Panc1 (cell line): Measurements from ENCODE around the gene GPR82. TPM values are rescaled to one million over a fixed set of nuclear protein-coding genes. Genes with fewer than 3 reads are reported as not detected.

Experiments used
- ATAC-seq: fragments of 200-7000 bp; cut with Tn5 transposase; 2 replicates; pipeline ENCODE4 v1.9.1; 2020; ENCODE audit warnings: mild to moderate bottlenecking, moderate library complexity
- BruUV-seq: library from RNA; stranded (reverse); fragments of 400-500 nt; replicated peaks from 2 replicates; lab custom pipeline; 2021; lab: Mats Ljungman, UMichigan
- CTCF ChIA-PET: fragments of 300-600 bp; sonication (Branson Sonifier 250); formaldehyde crosslinking; loops from one replicate; lab custom pipeline; 2022; ENCODE audit warnings: antibody characterized with exemption; lab: Charles Lee
- POLR2A ChIA-PET: fragments of 300-600 bp; sonication (Branson Sonifier 250); formaldehyde crosslinking; loops from one replicate; lab custom pipeline; 2022; ENCODE audit warnings: antibody characterized with exemption; lab: Charles Lee
- DNase-seq: peaks from one replicate; pipeline ENCODE4 v3.0.0-alpha.2; 2010; ENCODE audit warnings: low read depth, low spot score
- H3K27ac ChIP-seq: 2 replicates; pipeline ENCODE4 v1.5.1; 2011; ENCODE audit warnings: mild to moderate bottlenecking, low read length, inconsistent platforms
- H3K27me3 ChIP-seq: fragments of 200-500 bp; sonication (Bioruptor generic); 2 replicates; pipeline ENCODE4 v1.6.0; 2014; ENCODE audit warnings: low read length, inconsistent platforms; ENCODE audit not compliant: control insufficient read depth, insufficient read depth
- H3K36me3 ChIP-seq: fragments of 200-500 bp; sonication (Bioruptor generic); 2 replicates; pipeline ENCODE4 v1.5.1; 2014; ENCODE audit warnings: inconsistent platforms, mild to moderate bottlenecking, low read length, moderate library complexity; ENCODE audit not compliant: control insufficient read depth, insufficient read depth
- H3K4me1 ChIP-seq: 2 replicates; pipeline ENCODE4 v1.5.1; 2011; ENCODE audit warnings: inconsistent platforms, mild to moderate bottlenecking, low read length, moderate library complexity; ENCODE audit not compliant: control insufficient read depth, insufficient read depth
- H3K4me3 ChIP-seq, 2 experiments: 2 replicates each; pipeline ENCODE4 v1.5.1; 2011 to 2012; ENCODE audit warnings: low read depth in 2 of 2, low read length in 2 of 2, mild to moderate bottlenecking in 2 of 2, inconsistent platforms in 1 of 2, moderate library complexity in 1 of 2
- H3K9me3 ChIP-seq: fragments of 200-500 bp; sonication (Bioruptor generic); 2 replicates; pipeline ENCODE4 v1.5.1; 2014; ENCODE audit warnings: low read depth, mild to moderate bottlenecking, inconsistent platforms, low read length, moderate library complexity; ENCODE audit not compliant: control insufficient read depth, insufficient read depth
- CTCF ChIP-seq: fragments of 450-650 bp; IDR thresholded peaks from 2 replicates; pipeline ENCODE4 v1.5.1; 2017; ENCODE audit warnings: mild to moderate bottlenecking
- POLR2AphosphoS5 ChIP-seq: IDR thresholded peaks from 2 replicates; pipeline ENCODE4 v1.6.1; 2012; ENCODE audit warnings: mild to moderate bottlenecking, low read depth, low read length, moderate library complexity
- SIN3A ChIP-seq: IDR thresholded peaks from 2 replicates; pipeline ENCODE4 v1.6.1; 2012; ENCODE audit warnings: low read depth, mild to moderate bottlenecking, low read length, moderate library complexity, borderline replicate concordance; ENCODE audit not compliant: insufficient read depth
- TCF7L2 ChIP-seq: IDR thresholded peaks from 2 replicates; pipeline ENCODE4 v1.6.1; 2011; ENCODE audit warnings: mild to moderate bottlenecking, low read depth, low read length, inconsistent platforms
- in situ Hi-C: cut with HindIII; loops from 2 replicates; pipeline ENCODE4 v1.10.0; 2016; ENCODE audit warnings: low sequenced_read_pairs, low pct_unique_long_range_greater_than_20kb
- intact Hi-C: fragments of 100-400 bp; cut with micrococcal nuclease; formaldehyde crosslinking; loops from one replicate; pipeline ENCODE4 v1.10.0; 2022; ENCODE audit not compliant: unreplicated experiment
- total RNA-seq: library from RNA; stranded (reverse); gene quantifications from one replicate; pipeline ENCODE4 v1.2.1, GENCODE V29; 2021; ENCODE audit not compliant: unreplicated experiment
- TF ChIP-seq, protein P1 (sequence below), 2 experiments: IDR thresholded peaks; 2 replicates each; pipeline ENCODE4 v1.6.1; 2011 to 2012; ENCODE audit warnings: low read depth in 2 of 2, control low read depth in 1 of 2, low read length in 1 of 2, mild to moderate bottlenecking in 1 of 2, moderate library complexity in 1 of 2; ENCODE audit not compliant: insufficient read depth in 1 of 2

Gene GPR82
- total RNA-seq, 1 experiment from 2014 or later, result not detected

DNA sequence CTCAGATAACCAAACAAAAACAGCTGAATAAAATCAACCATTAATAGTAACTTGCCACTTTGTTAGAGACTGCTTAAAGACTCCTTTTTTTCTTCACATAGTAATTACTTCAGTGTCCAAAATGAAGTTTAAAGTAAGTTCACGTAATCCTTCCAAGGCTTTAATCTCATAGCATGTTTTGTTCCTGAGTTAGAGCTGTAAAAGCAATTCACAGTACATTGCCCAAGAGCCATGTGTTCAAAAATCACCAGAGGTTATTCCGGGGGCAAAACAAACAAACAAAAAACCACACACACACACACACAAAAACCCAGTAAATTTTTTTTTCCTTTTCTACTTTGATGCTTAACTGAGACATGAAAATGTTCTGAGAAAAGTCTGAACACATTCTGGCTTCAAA is 6.1 kb downstream of the GPR82 start:
- ChIA-PET POLR2A (no interaction called here), CTCF (no interaction called here)
- Histone ChIP-seq H3K27me3 (no peaks in the 10 kb centered on the region), H3K9me3 (no peaks in the 10 kb centered on the region), H3K36me3 (no peaks in the 10 kb centered on the region), H3K4me1 (no peaks in the 10 kb centered on the region), H3K4me3 (no peak overlapping the region), H3K27ac (no peak overlapping the region)
- in situ Hi-C loops, result no loop called here
- DNase-seq (no peak), ATAC-seq (no peak)
- TF ChIP-seq SIN3A (no peak), TCF7L2 (no peak), POLR2AphosphoS5 (no peak), CTCF (no peak)
- TF ChIP-seq, protein P1, sequence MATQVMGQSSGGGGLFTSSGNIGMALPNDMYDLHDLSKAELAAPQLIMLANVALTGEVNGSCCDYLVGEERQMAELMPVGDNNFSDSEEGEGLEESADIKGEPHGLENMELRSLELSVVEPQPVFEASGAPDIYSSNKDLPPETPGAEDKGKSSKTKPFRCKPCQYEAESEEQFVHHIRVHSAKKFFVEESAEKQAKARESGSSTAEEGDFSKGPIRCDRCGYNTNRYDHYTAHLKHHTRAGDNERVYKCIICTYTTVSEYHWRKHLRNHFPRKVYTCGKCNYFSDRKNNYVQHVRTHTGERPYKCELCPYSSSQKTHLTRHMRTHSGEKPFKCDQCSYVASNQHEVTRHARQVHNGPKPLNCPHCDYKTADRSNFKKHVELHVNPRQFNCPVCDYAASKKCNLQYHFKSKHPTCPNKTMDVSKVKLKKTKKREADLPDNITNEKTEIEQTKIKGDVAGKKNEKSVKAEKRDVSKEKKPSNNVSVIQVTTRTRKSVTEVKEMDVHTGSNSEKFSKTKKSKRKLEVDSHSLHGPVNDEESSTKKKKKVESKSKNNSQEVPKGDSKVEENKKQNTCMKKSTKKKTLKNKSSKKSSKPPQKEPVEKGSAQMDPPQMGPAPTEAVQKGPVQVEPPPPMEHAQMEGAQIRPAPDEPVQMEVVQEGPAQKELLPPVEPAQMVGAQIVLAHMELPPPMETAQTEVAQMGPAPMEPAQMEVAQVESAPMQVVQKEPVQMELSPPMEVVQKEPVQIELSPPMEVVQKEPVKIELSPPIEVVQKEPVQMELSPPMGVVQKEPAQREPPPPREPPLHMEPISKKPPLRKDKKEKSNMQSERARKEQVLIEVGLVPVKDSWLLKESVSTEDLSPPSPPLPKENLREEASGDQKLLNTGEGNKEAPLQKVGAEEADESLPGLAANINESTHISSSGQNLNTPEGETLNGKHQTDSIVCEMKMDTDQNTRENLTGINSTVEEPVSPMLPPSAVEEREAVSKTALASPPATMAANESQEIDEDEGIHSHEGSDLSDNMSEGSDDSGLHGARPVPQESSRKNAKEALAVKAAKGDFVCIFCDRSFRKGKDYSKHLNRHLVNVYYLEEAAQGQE (IDR thresholded peaks at IDR 0.05; ENCODE audit: insufficient read depth in 1 of 2, low read depth in 2 of 2, low read length in 1 of 2), result no peak
- no TSS peak for BruUV-seq
- intact Hi-C loops, result no loop called here

DNA sequence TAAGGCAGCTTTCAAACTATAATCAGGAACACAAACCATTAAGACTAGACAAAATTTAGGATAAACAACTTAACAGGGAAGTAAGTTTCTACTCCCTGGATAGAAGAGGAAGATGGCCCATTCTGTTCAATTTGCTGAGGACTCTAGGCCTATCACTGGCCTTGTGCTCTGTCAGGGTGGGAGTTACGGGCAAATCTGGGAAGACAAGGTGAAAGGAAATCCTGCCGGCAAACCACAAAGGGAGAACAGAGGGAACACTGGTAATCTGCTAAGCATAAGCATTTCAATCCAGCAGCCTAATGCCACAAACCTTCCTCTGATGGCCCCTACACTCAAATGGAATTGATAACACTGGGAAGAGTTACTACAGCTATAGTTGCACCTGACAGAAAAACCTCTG is 8.3 kb downstream of the GPR82 start:
- Histone ChIP-seq H3K36me3 (no peaks in the 10 kb centered on the region), H3K27me3 (no peaks in the 10 kb centered on the region), H3K4me3 (no peak overlapping the region), H3K4me1 (no peaks in the 10 kb centered on the region), H3K27ac (no peak overlapping the region), H3K9me3 (no peaks in the 10 kb centered on the region)
- in situ Hi-C loops, result no loop called here
- DNase-seq, result no peak
- POLR2A ChIA-PET, result no interaction called here
- BruUV-seq, result no TSS peak
- no peak for ATAC-seq
- CTCF ChIA-PET, result interaction anchor here (0.7 kb wide), 1 partner anchor 10 kb away, joined by 4 read pairs; no protein-coding TSS in a partner anchor
- no peak for TF ChIP-seq POLR2AphosphoS5
- no peak for TF ChIP-seq CTCF
- TF ChIP-seq SIN3A, result no peak
- TF ChIP-seq TCF7L2, result no peak
- TF ChIP-seq, protein P1 (IDR thresholded peaks at IDR 0.05; ENCODE audit: insufficient read depth in 1 of 2, low read depth in 2 of 2, low read length in 1 of 2), result no peak
- intact Hi-C loops, result no loop called here
